GM13976 (cell line): ENCODE results near the gene NEU3.
A peak's percentile ranks its signal among the peaks of the same experiment; 100 is the strongest.

Experiments
- DNase-seq: peaks from one replicate; pipeline ENCODE4 v3.0.0; 2012; ENCODE audit warnings: low spot score
- CTCF ChIP-seq: IDR thresholded peaks from 2 replicates; pipeline ENCODE4 v1.5.1; 2012; ENCODE audit warnings: borderline replicate concordance, mild to moderate bottlenecking; ENCODE audit not compliant: insufficient read depth; ENCODE audit errors: extremely low read depth, missing control alignments, control extremely low read depth
- in situ Hi-C: fragments of 300-500 bp; cut with MboI; formaldehyde crosslinking; loops from one replicate; pipeline ENCODE4 v1.12.0; 2022; ENCODE audit warnings: low sequenced_read_pairs, mixed read lengths, inconsistent platforms; ENCODE audit not compliant: unreplicated experiment

Gene NEU3

GRCh38 chr11:74988541-74989259, at the start of gene NEU3:
NEU3 (plus strand) TSS chr11:74988933; CDS start chr11:74989061, 128 bp downstream.
- TF ChIP-seq CTCF: no peak
- in situ Hi-C loops: no loop called here
- DNase-seq: peak; percentile 93

- DNase-seq: no peak
- TF ChIP-seq CTCF: no peak
- in situ Hi-C loops: loop anchor here (10.0 to 25.0 kb wide), 2 partner anchors 73 to 271 kb away; no protein-coding TSS in a partner anchor
Measured at GRCh38 chr11:74941492-74941891, 47.2 kb upstream of the NEU3 start.

GRCh38 chr11:74942073-74942759, 46.5 kb upstream of the NEU3 start:
- in situ Hi-C loops: loop anchor here (10.0 to 25.0 kb wide), 2 partner anchors 73 to 270 kb away; no protein-coding TSS in a partner anchor
- no peak for DNase-seq

GRCh38 chr11:74948546-74948897, 40.2 kb upstream of the NEU3 start:
- TF ChIP-seq CTCF: no peak
- no peak for DNase-seq
- in situ Hi-C loops: loop anchor here (10.0 to 25.0 kb wide), 2 partner anchors 66 to 264 kb away; no protein-coding TSS in a partner anchor

More at GRCh38 chr11:74942073-74942759, 46.5 kb upstream of the NEU3 start:
- TF ChIP-seq CTCF: no peak

- DNase-seq: peak; percentile 95
- TF ChIP-seq CTCF: no peak
- in situ Hi-C loops: loop anchor here (10.0 to 25.0 kb wide), 2 partner anchors 66 to 263 kb away; no protein-coding TSS in a partner anchor
Measured at GRCh38 chr11:74948898-74949752, 39.6 kb upstream of the NEU3 start, which contains the start of the genes SPCS2 and XRRA1. SPCS2 (plus strand) TSS chr11:74949266; CDS start chr11:74949286, 20 bp downstream. XRRA1 (minus strand) TSS chr11:74949091; CDS start chr11:74940878, 8,213 bp downstream.

GRCh38 chr11:74949753-74950137, 39.0 kb upstream of the NEU3 start:
- DNase-seq: no peak
- in situ Hi-C loops: loop anchor here (10.0 to 25.0 kb wide), 2 partner anchors 65 to 263 kb away; no protein-coding TSS in a partner anchor
- no peak for TF ChIP-seq CTCF
